ENCODE data around the gene ITFG1. TPM values are rescaled to one million over a fixed set of nuclear protein-coding genes. Genes with fewer than 3 reads are reported as not detected.

Gene ITFG1
- total and polyA plus RNA-seq, 2 of the 13 experiments (the other 11 are each of a cell fraction or from before 2014, with no cell fraction given): 74.5 to 150 TPM

DNA sequence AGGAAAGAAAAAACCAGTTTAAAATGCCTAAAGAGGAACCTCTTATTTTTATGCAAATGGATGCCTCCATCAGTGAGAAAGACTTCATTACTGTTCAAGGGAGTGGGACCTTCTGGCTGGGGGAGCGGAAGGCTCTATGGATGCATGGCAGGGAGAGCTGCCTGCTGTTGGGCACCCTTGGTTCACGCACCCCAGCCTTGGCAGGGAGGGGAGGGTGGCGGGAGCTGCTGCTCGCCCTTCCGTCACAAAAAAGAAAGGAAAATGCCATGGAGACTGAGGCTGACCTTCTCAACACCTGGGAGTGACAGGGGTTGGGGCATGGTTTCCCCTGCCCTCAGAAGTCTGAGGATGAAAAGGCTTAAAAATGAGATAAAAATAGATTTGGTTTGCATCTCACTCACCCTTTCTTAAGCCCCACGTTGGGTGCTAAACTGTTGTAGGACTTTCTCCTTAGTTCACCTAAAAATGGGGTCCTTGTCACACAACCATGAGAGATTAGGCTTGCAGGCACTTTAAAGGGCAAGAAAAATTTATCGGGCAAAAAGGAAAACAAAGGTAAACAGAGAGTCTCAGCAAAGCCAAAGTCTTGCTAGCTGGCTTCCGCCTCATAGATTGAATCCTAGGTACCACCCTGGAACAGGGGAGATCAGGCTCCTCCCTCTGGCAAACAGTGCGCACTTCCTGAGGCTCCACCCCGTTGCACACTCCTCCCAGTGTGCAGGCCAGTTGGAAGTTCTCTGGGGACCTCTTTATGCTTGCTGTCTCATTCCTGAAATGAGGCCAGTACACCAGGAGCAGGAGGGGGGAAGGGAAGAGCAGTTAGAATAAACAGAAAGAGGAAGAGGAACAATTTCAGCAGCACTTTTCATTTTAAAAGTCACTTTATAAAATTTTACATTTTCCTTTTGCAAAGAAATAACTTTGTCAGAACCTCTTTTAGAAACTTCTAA lies 31.8 kb upstream of the ITFG1 start (continued):
- TF ChIP-seq, protein P1, sequence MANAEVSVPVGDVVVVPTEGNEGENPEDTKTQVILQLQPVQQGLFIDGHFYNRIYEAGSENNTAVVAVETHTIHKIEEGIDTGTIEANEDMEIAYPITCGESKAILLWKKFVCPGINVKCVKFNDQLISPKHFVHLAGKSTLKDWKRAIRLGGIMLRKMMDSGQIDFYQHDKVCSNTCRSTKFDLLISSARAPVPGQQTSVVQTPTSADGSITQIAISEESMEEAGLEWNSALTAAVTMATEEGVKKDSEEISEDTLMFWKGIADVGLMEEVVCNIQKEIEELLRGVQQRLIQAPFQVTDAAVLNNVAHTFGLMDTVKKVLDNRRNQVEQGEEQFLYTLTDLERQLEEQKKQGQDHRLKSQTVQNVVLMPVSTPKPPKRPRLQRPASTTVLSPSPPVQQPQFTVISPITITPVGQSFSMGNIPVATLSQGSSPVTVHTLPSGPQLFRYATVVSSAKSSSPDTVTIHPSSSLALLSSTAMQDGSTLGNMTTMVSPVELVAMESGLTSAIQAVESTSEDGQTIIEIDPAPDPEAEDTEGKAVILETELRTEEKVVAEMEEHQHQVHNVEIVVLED (CRISPR knock-in tag; IDR thresholded peaks at IDR 0.05; ENCODE audit: borderline replicate concordance): no peak; the same call in 1 of the 2 replicates
- TF ChIP-seq NFYC (CRISPR knock-in tag; IDR thresholded peaks at IDR 0.05) (no peak), ZNF335 (CRISPR knock-in tag; IDR thresholded peaks at IDR 0.05) (no peak; the same call in 1 of the 2 replicates), GLI4 (CRISPR knock-in tag; IDR thresholded peaks at IDR 0.05; ENCODE audit: borderline replicate concordance) (peak; percentile 85; the same call in 1 of the 2 replicates), MAZ (IDR thresholded peaks at IDR 0.05; ENCODE audit: borderline replicate concordance, low read depth, low read length) (no peak), MAZ (CRISPR knock-in tag; IDR thresholded peaks at IDR 0.05; ENCODE audit: low read depth) (no peak; the same call in 1 of the 2 replicates), ZNF562 (CRISPR knock-in tag; IDR thresholded peaks at IDR 0.05; ENCODE audit: borderline replicate concordance) (no peak), ZNF136 (CRISPR knock-in tag; IDR thresholded peaks at IDR 0.05; ENCODE audit: low read depth) (0 out of 2 replicates have a peak, but pooled peaks have one; percentile 77), ZNF18 (CRISPR knock-in tag; IDR thresholded peaks at IDR 0.05; ENCODE audit: insufficient replicate concordance) (peak; percentile 22), GTF3A (CRISPR knock-in tag; conservative IDR thresholded peaks at IDR 0.05) (no peak), ATF2 (CRISPR knock-in tag; IDR thresholded peaks at IDR 0.05) (no peak), RNF219 (CRISPR knock-in tag; IDR thresholded peaks at IDR 0.05) (no peak), SIN3B (IDR thresholded peaks at IDR 0.05; ENCODE audit: low read length) (no peak), YY1 (IDR thresholded peaks at IDR 0.05; ENCODE audit: insufficient read depth, insufficient replicate concordance, low read depth, low read length) (no peak), TGIF2 (CRISPR knock-in tag; IDR thresholded peaks at IDR 0.05) (peak; percentile 65; the same call in 1 of the 2 replicates), ZFP62 (CRISPR knock-in tag; IDR thresholded peaks at IDR 0.05) (no peak)
- TF ChIP-seq, protein P2, sequence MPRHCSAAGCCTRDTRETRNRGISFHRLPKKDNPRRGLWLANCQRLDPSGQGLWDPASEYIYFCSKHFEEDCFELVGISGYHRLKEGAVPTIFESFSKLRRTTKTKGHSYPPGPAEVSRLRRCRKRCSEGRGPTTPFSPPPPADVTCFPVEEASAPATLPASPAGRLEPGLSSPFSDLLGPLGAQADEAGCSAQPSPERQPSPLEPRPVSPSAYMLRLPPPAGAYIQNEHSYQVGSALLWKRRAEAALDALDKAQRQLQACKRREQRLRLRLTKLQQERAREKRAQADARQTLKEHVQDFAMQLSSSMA (CRISPR knock-in tag; IDR thresholded peaks at IDR 0.05): peak; percentile 37; the same call in 1 of the 2 replicates
- TF ChIP-seq, protein P3, sequence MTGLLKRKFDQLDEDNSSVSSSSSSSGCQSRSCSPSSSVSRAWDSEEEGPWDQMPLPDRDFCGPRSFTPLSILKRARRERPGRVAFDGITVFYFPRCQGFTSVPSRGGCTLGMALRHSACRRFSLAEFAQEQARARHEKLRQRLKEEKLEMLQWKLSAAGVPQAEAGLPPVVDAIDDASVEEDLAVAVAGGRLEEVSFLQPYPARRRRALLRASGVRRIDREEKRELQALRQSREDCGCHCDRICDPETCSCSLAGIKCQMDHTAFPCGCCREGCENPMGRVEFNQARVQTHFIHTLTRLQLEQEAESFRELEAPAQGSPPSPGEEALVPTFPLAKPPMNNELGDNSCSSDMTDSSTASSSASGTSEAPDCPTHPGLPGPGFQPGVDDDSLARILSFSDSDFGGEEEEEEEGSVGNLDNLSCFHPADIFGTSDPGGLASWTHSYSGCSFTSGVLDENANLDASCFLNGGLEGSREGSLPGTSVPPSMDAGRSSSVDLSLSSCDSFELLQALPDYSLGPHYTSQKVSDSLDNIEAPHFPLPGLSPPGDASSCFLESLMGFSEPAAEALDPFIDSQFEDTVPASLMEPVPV (CRISPR knock-in tag; IDR thresholded peaks at IDR 0.05): no peak

Measured in HepG2 (cell line).